NT2/D1 (cell line): ENCODE measurements around the gene MEIS1.

ENCODE experiments used
- YY1 ChIP-seq: IDR thresholded peaks from 2 replicates; pipeline ENCODE4 v1.6.1; 2011; ENCODE audit not compliant: insufficient read length, insufficient read depth
- ZNF274 ChIP-seq: IDR thresholded peaks from 2 replicates; pipeline ENCODE4 v1.6.1; 2011; ENCODE audit warnings: mild to moderate bottlenecking, low read depth, low read length

GRCh38 chr2:66496670-66497420 lies 61.9 kb downstream of the MEIS1 start:
- TF ChIP-seq YY1 (no peak), ZNF274 (no peak)
